Psoas muscle (tissue), 8 donors: ENCODE measurements around the gene PAX3. TPM values are rescaled to one million over a fixed set of nuclear protein-coding genes. Genes with fewer than 3 reads are reported as not detected.
A peak's percentile ranks its signal among the peaks of the same experiment; 100 is the strongest.

Source experiments
- ATAC-seq, 4 donors: fragments of 200-7000 bp; cut with Tn5 transposase; one replicate each; pipeline ENCODE4 v1.9.1; 2020; ENCODE audit warnings: moderate library complexity in 3 of 4, mild to moderate bottlenecking in 2 of 4
- DNase-seq, 2 donors: peaks; one replicate each; pipeline ENCODE4 v3.0.0-alpha.2; 2020
- H3K27ac ChIP-seq: fragments of 200-600 bp; one replicate; pipeline ENCODE4 v1.8.0; 2022
- H3K27me3 ChIP-seq, 3 donors: fragments of 200-600 bp in 1 of 3; one replicate each; pipeline versions ENCODE4 v1.6.1 to v1.8.0; 2013 to 2022; ENCODE audit warnings: low read length in 2 of 3, mild to moderate bottlenecking in 2 of 3, moderate library complexity in 1 of 3; ENCODE audit not compliant: insufficient read depth in 3 of 3
- H3K36me3 ChIP-seq, 2 donors: fragments of 200-600 bp in 1 of 2; one replicate each; pipeline versions ENCODE4 v1.6.1 to v1.8.0; 2013 to 2022; ENCODE audit warnings: low read depth in 1 of 2, mild to moderate bottlenecking in 1 of 2, moderate library complexity in 1 of 2; ENCODE audit not compliant: insufficient read depth in 1 of 2
- H3K4me1 ChIP-seq: fragments of 200-600 bp; one replicate; pipeline ENCODE4 v1.8.0; 2022
- H3K4me3 ChIP-seq: fragments of 200-600 bp; one replicate; pipeline ENCODE4 v1.8.0; 2022; ENCODE audit warnings: mild to moderate bottlenecking
- H3K9me3 ChIP-seq: fragments of 200-600 bp; one replicate; pipeline ENCODE4 v1.8.0; 2022
- CTCF ChIP-seq: fragments of 200-600 bp; IDR thresholded peaks from one replicate; pipeline ENCODE4 v1.8.0; 2022; ENCODE audit warnings: antibody characterized with exemption
- WGBS, 3 donors: extraction: QIAGEN DNeasy Blood & Tissue Kit; methylation state at CpG; one replicate each; pipeline versions ENCODE4 v1.1.6 to v1.1.7; 2013; 5-methylcytosine and 5-hydroxymethylcytosine counted together
- intact Hi-C, 2 donors: fragments of 100-400 bp; cut with DNase I; formaldehyde crosslinking; loops; one replicate each; pipeline versions ENCODE4 v1.11.0 to v1.14.2; 2022
- polyA plus RNA-seq, 3 donors: library from polyadenylated mRNA; stranded (reverse); fragments of 200-250 nt; gene quantifications; one replicate each; pipeline ENCODE4 v1.2.3, GENCODE V29; 2013
- total RNA-seq, 4 donors: library from RNA; stranded (reverse); fragmentation: NEBNext Ultra II Directional in 2 of 4; extraction: Animal tissue kit (Norgen Biotek cat#: 25700) in 2 of 4; gene quantifications; one replicate each; pipeline versions ENCODE4 v1.2.1 to v1.2.4, GENCODE V29; 2021 to 2023
- donor health status: healthy with polysubstance abuse.
- donor health status: DM: no; HTN: no; CAD: no; lungs with moderate emphysema.
- donor health status: Bipolar disorder and iron deficiency.
- donor health status: healthy.
- donor health status: DM: yes; HTN: yes; CAD: no.
- donor health status: DM: no; HTN: no; CAD: no.
- donor health status: DM: no; HTN: no; CAD: no.
- donor health status: DM: yes; HTN: yes; CAD: no.

Gene PAX3
- total and polyA plus RNA-seq, 7 donors: 0.26 to 20.5 (median 6.9) TPM

DNA sequence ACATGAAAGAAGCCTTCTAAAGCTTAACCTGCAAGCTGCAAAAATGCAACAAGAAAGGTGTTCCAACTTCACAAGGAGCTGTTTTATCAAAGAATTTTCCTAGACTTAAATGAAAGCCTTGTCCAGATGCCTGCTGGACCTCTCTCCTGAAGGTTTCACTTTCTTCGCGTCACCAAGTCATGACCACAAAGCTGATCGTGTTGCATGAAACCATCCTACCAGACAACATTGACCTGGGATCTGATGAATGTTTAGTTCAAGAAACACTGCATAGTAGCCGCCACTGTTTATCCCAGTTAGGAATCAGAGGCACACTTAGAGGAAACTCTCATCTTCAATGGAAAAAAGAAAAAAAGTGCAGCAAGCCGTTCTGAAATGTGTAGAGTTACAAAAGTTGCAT lies 26.9 kb downstream of the PAX3 start:
- Histone ChIP-seq H3K27me3 (no peaks in the 10 kb centered on the region), H3K4me1 (peaks cover 49% of the 10 kb centered on the region)

DNA sequence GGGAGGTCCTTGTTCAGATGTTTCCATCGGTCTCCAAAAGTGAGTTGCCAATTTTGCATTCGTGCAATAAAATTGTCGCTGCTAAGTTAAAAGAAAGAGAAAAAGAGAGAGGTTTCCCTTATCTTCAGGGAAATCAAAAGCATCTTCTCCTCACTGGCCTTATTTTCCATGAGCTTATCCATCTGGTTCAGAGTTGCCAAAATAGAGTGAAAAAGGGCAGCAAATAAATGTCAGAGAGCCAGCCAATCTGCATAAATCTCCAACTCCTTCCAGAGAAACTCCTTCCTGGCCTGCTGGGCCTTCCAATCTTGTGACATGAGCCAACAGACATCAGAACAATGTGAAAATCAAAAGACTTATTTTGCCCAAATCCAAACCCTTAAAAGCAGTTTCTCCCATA lies 28.4 kb downstream of the PAX3 start:
- H3K27me3 ChIP-seq: no peaks in the 10 kb centered on the region
- TF ChIP-seq CTCF: no peak
- 54 to 72% (median 56%) methylated on average over 3 of the region's 3 CpGs for WGBS, 3 donors
- peaks cover 44% of the 10 kb centered on the region for H3K4me1 ChIP-seq
- H3K27ac ChIP-seq: peak overlapping the region; percentile 31
- intact Hi-C loops: no loop called here
- no peak for DNase-seq
- no peak for ATAC-seq
- H3K36me3 ChIP-seq: no peaks in the 10 kb centered on the region
- H3K4me3 ChIP-seq: peak overlapping the region; percentile 16
- H3K9me3 ChIP-seq: no peaks in the 10 kb centered on the region

More for the DNA sequence above, 26.9 kb downstream of the PAX3 start:
- TF ChIP-seq CTCF: no peak
- Histone ChIP-seq H3K9me3 (no peaks in the 10 kb centered on the region), H3K27ac (peak overlapping the region; percentile 44), H3K36me3 (no peaks in the 10 kb centered on the region), H3K4me3 (no peak overlapping the region)
- DNase-seq: no peak
- WGBS, 3 donors: 45 to 70% (median 46%) methylated on average over 5 of the region's 5 CpGs
- peak; percentile 62 to 79 (median 69) for ATAC-seq
- intact Hi-C loops: no loop called here

DNA sequence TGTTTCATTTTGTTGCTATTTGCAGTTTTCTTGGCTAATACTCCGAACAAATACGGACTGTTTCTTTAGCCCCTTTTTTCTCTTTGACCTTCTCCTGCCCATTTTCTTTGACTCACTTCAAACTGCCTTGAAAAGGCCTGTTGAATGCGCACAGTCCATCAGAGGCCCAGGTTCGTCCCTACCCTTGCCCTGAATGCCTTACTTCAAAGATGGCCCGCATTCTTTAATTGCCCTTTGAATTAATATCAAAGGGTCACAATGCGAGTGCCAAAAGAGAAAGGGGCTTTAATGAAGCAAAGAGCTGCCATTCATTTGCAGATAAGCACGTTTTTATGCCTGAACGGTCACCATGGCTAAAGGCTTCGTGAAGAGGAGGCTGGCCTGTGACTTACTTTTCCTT lies 29.7 kb downstream of the PAX3 start:
- intact Hi-C loops: no loop called here
- H3K36me3 ChIP-seq: no peaks in the 10 kb centered on the region
- WGBS, 3 donors: 65 to 76% (median 71%) methylated on average over 9 of the region's 9 CpGs

GRCh38 chr2:222268311-222268990 lies 30.3 kb downstream of the PAX3 start:
- Histone ChIP-seq H3K4me3 (no peak overlapping the region), H3K9me3 (no peaks in the 10 kb centered on the region), H3K27me3 (no peaks in the 10 kb centered on the region), H3K36me3 (no peaks in the 10 kb centered on the region), H3K4me1 (peaks cover 36% of the 10 kb centered on the region), H3K27ac (no peak overlapping the region)
- DNase-seq (no peak), ATAC-seq (no peak)
- WGBS, 3 donors: 54 to 57% (median 55%) methylated on average over 16 of the region's 16 CpGs
- no peak for TF ChIP-seq CTCF
- intact Hi-C loops: no loop called here

More for the DNA sequence above, 29.7 kb downstream of the PAX3 start:
- no peak overlapping the region for H3K4me3 ChIP-seq
- H3K27ac ChIP-seq: no peak overlapping the region
- no peaks in the 10 kb centered on the region for H3K27me3 ChIP-seq
- no peak for DNase-seq
- H3K4me1 ChIP-seq: peaks cover 38% of the 10 kb centered on the region
- H3K9me3 ChIP-seq: no peaks in the 10 kb centered on the region
- ATAC-seq: no peak
- no peak for TF ChIP-seq CTCF
